Gastrocnemius medialis (tissue), 4 donors: Measurements from ENCODE around the gene CSNK2B.

Experiments
- CTCF ChIP-seq, 5 experiments: fragments of 450-650 bp in 3 of 5; fragments of 200-600 bp in 2 of 5; sonication (generic) in 2 of 5; IDR thresholded peaks in 4 of 5; conservative IDR thresholded peaks in 1 of 5; 1 replicate in 4 of 5; 2 replicates in 1 of 5; pipeline ENCODE4 v1.5.1; 2016 to 2019; ENCODE audit warnings: antibody characterized with exemption in 5 of 5, mild to moderate bottlenecking in 3 of 5, moderate library complexity in 3 of 5
- POLR2A ChIP-seq, 2 donors: fragments of 450-650 bp; IDR thresholded peaks; one replicate each; pipeline ENCODE4 v1.6.1; 2017; ENCODE audit warnings: antibody characterized with exemption in 2 of 2, mild to moderate bottlenecking in 2 of 2, moderate library complexity in 2 of 2

- TF ChIP-seq CTCF (IDR thresholded peaks at IDR 0.05 in 4 of 5, conservative IDR thresholded peaks at IDR 0.05 in 1 of 5) (no peak), POLR2A (IDR thresholded peaks at IDR 0.05) (no peak)
These were observed 28.9 kb upstream of the CSNK2B start for GRCh38 chr6:31636698-31637596.
